Endothelial cell (in vitro differentiated cells): ENCODE measurements around the gene PIK3AP1. TPM values are rescaled to one million over a fixed set of nuclear protein-coding genes. Genes with fewer than 3 reads are reported as not detected.
"Not testable (repeated sequence)": the region's sequence is repeated elsewhere in the genome, so short reads cannot be mapped to it uniquely, and the experiment has no call there.

Source experiments
- DNase-seq: peaks from one replicate; pipeline ENCODE4 v3.0.0; 2021; ENCODE audit warnings: low spot score
- H3K27ac Mint-ChIP-seq: one replicate; pipeline ENCODE4 v1.8.0; 2021; ENCODE audit warnings: mixed read lengths, inconsistent platforms; ENCODE audit not compliant: unreplicated experiment
- H3K27me3 Mint-ChIP-seq: one replicate; pipeline ENCODE4 v1.8.0; 2021; ENCODE audit warnings: mild to moderate bottlenecking, moderate library complexity, mixed read lengths, inconsistent platforms; ENCODE audit not compliant: unreplicated experiment
- H3K36me3 Mint-ChIP-seq: one replicate; pipeline ENCODE4 v1.8.0; 2021; ENCODE audit warnings: mild to moderate bottlenecking, low read depth, mixed read lengths, inconsistent platforms; ENCODE audit not compliant: unreplicated experiment
- H3K4me1 Mint-ChIP-seq: one replicate; pipeline ENCODE4 v1.8.0; 2021; ENCODE audit warnings: mild to moderate bottlenecking, mixed read lengths, inconsistent platforms; ENCODE audit not compliant: unreplicated experiment
- H3K4me3 Mint-ChIP-seq: one replicate; pipeline ENCODE4 v1.8.0; 2021; ENCODE audit warnings: mild to moderate bottlenecking, mixed read lengths, inconsistent platforms; ENCODE audit not compliant: unreplicated experiment
- H3K9me3 Mint-ChIP-seq: one replicate; pipeline ENCODE4 v1.8.0; 2021; ENCODE audit warnings: mixed read lengths, inconsistent platforms; ENCODE audit not compliant: unreplicated experiment
- total RNA-seq: library from RNA; stranded (reverse); fragmentation: NEBNext Ultra II Directional; extraction: Animal tissue kit (Norgen Biotek cat#: 25700); gene quantifications from one replicate; pipeline ENCODE4 v1.2.1, GENCODE V29; 2021; ENCODE audit not compliant: unreplicated experiment
- TF ChIP-seq, protein P1 (sequence below): fragments of 200-600 bp; sonication (generic); IDR thresholded peaks from one replicate; pipeline ENCODE4 v1.5.0; 2021; ENCODE audit warnings: antibody characterized with exemption; ENCODE audit not compliant: unreplicated experiment

The PIK3AP1 gene
- total RNA-seq, 1 donor from 2014 or later: 9.0 TPM

DNA sequence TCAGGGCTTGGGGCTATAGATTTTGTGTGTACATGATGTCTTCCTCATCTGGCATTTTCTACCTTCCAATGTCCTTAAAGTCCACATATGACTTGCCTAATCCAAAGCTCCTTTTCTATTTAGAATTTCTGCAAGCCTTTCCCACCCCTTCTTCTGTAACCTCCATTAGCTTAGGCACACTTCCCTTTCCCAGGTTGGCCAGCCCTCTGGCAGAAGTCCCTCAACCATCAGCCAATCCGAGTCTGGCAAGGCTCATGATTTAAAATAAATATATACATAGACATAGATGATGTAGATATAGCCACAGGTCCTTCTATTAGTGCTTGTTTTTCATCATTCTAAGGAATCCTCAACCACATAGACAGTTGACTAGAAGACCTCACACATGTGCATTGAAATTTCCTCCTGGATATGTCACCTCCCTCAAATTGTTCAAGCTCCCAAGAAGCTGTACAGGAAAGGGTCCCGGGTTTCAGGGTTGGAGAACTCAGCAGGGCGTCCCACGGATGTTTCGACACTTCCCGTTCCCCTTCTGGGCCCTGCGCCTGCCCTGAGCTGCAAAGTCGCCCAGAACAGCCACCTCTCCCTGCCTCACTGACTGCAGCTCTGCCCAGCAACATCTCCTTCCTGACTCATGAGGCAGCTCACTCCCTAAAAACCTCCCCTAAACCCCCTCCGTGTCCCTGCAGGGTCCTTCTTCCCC, 20.4 kb upstream of the PIK3AP1 start:
- no peaks in the 10 kb centered on the region for H3K36me3 Mint-ChIP-seq
- peaks cover 3% of the 10 kb centered on the region for H3K4me1 Mint-ChIP-seq
- H3K27ac Mint-ChIP-seq: peak overlapping the region; percentile 13
- TF ChIP-seq, protein P1, sequence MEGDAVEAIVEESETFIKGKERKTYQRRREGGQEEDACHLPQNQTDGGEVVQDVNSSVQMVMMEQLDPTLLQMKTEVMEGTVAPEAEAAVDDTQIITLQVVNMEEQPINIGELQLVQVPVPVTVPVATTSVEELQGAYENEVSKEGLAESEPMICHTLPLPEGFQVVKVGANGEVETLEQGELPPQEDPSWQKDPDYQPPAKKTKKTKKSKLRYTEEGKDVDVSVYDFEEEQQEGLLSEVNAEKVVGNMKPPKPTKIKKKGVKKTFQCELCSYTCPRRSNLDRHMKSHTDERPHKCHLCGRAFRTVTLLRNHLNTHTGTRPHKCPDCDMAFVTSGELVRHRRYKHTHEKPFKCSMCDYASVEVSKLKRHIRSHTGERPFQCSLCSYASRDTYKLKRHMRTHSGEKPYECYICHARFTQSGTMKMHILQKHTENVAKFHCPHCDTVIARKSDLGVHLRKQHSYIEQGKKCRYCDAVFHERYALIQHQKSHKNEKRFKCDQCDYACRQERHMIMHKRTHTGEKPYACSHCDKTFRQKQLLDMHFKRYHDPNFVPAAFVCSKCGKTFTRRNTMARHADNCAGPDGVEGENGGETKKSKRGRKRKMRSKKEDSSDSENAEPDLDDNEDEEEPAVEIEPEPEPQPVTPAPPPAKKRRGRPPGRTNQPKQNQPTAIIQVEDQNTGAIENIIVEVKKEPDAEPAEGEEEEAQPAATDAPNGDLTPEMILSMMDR: no peak
- DNase-seq: no peak
- no peaks in the 10 kb centered on the region for H3K9me3 Mint-ChIP-seq
- no peak overlapping the region for H3K4me3 Mint-ChIP-seq
- peaks cover 1% of the 10 kb centered on the region for H3K27me3 Mint-ChIP-seq

DNA sequence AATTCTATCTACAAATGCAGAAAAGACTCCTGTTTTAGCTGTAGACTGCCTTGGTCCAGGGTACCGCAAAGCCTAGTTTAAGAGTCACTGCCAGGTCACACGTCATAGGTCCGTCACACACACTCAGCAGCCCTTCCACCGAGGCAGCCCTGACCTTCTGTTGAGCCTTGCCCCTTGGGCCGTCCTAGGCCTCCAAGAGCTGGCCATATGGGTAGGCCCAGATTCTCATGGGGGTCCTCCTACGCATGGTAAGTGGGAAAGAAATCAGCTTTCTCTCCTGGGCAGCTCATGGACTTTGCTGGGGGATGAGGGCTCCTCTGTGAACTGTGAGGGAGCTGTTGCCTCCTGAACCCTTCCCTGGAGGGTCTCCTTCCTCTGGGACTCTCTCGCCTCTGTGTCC, 19.8 kb upstream of the PIK3AP1 start:
- Mint-ChIP-seq H3K27me3 (peaks cover 1% of the 10 kb centered on the region), H3K36me3 (no peaks in the 10 kb centered on the region), H3K4me1 (peaks cover 3% of the 10 kb centered on the region), H3K9me3 (no peaks in the 10 kb centered on the region), H3K27ac (no peak overlapping the region), H3K4me3 (no peak overlapping the region)
- DNase-seq: no peak
- TF ChIP-seq, protein P1: no peak

DNA sequence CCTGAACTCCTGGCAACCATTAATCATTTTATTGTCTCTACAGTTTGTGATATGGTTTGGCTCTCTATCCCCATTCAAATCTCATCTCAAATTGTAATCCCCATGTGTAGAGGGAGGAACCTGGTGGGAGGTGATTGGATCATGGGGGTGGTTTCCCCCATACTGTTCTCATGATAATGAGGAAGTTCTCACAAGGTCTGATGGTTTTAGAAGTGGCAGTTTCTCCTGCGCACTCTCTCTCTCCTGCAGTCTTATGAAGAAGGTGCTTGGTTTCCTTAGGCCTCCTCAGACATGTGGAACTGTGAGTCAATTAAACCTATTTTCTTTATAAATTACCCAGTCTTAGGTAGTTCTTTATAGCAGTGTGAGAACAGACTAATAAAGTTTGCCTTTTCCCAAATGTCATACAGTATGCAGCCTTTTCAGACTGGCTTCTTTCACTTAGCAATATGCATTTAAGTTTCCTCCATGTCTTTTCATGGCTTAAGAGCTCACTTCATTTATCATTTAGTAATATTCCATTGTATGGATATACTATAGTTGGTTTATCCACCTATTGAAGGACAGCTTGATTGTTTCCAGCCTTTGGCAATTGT, 17.1 kb upstream of the PIK3AP1 start:
- H3K4me3 Mint-ChIP-seq, H3K36me3 Mint-ChIP-seq, DNase-seq, H3K27ac Mint-ChIP-seq, H3K27me3 Mint-ChIP-seq, H3K4me1 Mint-ChIP-seq, H3K9me3 Mint-ChIP-seq: not testable (repeated sequence)

DNA sequence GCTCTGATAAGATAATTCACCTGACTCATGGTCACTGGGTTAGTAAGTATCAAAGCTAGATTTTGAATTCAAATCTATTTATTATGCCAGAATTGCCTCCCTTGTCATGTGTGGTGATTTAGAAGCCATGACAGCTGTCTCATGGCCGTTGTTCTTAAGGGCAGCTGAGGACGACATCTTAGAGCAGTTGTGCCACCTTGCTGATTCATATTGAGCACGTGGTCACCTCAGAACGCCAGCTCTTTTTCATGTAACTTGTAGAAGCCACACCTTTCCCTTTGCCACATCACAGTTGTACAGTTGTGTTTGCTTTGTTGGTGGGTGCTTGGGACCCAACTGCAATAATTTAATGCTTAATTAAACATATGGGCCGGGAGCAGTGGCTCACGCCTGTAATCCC, 4.3 kb upstream of the PIK3AP1 start:
- DNase-seq: no peak
- TF ChIP-seq, protein P1: no peak
- Mint-ChIP-seq H3K4me1 (peaks cover 11% of the 10 kb centered on the region), H3K9me3 (no peaks in the 10 kb centered on the region), H3K27me3 (peaks cover 4% of the 10 kb centered on the region), H3K27ac (no peak overlapping the region), H3K4me3 (no peak overlapping the region), H3K36me3 (no peaks in the 10 kb centered on the region)

DNA sequence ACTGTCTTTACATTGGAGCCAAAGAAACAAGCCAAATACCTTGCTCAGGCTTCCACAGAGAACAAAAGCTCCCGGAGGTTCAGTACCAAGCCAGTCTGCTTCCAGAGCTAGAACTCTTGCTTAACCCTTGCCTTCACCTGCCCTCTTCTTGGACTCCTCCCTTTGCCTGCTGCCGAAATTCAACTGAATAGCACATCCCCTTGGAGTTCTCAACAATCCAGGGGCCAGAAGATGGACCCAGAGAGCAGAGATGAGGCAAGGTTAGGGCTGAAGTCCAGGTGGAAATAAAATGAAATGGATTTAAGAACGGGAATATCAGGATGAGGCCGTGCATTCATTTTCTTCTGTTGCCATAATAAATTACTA, 876 bp upstream of the PIK3AP1 start:
- Mint-ChIP-seq H3K9me3 (no peaks in the 10 kb centered on the region), H3K27me3 (peaks cover 7% of the 10 kb centered on the region)

More for the DNA sequence above, 876 bp upstream of the PIK3AP1 start:
- TF ChIP-seq, protein P1: no peak
- H3K4me3 Mint-ChIP-seq: peak overlapping the region; percentile 85
- no peak for DNase-seq
- no peaks in the 10 kb centered on the region for H3K36me3 Mint-ChIP-seq
- H3K4me1 Mint-ChIP-seq: peaks cover 21% of the 10 kb centered on the region
- no peak overlapping the region for H3K27ac Mint-ChIP-seq
